Panc1 (cell line): Measurements from ENCODE around the gene ECEL1. TPM values are rescaled to one million over a fixed set of nuclear protein-coding genes. Genes with fewer than 3 reads are reported as not detected.

ENCODE experiments used
- total RNA-seq: library from RNA; stranded (reverse); gene quantifications from one replicate; pipeline ENCODE4 v1.2.1, GENCODE V29; 2021; ENCODE audit not compliant: unreplicated experiment

ECEL1 gene
- total RNA-seq, 1 experiment from 2014 or later = 2.9 TPM

Other genes starting within 250 kb of the ECEL1 start
- 7.3 TPM for gene ALPP, start 109.1 kb downstream of the ECEL1 start, total RNA-seq
- gene ALPG, start 81.0 kb downstream of the ECEL1 start, total RNA-seq = 65.3 TPM
- not detected for gene ALPI, start 31.7 kb downstream of the ECEL1 start, total RNA-seq
- gene PRSS56, start 32.6 kb upstream of the ECEL1 start, total RNA-seq = 0.18 TPM
- not detected for gene CHRND, start 38.3 kb upstream of the ECEL1 start, total RNA-seq
- not detected for gene CHRNG, start 51.9 kb upstream of the ECEL1 start, total RNA-seq
- 5.1 TPM for gene TIGD1, start 62.7 kb upstream of the ECEL1 start, total RNA-seq
- gene EIF4E2, start 62.9 kb upstream of the ECEL1 start, total RNA-seq = 84.0 TPM
- 73.5 TPM for gene EFHD1, start 145.8 kb upstream of the ECEL1 start, total RNA-seq
- gene GIGYF2, start 209.5 kb upstream of the ECEL1 start, total RNA-seq = 68.3 TPM